Measurements from ENCODE around the gene LASP1. TPM values are rescaled to one million over a fixed set of nuclear protein-coding genes. Genes with fewer than 3 reads are reported as not detected.
A peak's percentile ranks its signal among the peaks of the same experiment; 100 is the strongest.

The LASP1 gene
- total RNA-seq, 2 donors from 2014 or later: 297 to 330 TPM

- peak overlapping the region; percentile 100 for H3K27ac ChIP-seq
- peak overlapping the region; percentile 89 for H3K4me3 ChIP-seq
- peak overlapping the region; percentile 96 to 99 for H3K9ac ChIP-seq (ENCODE audit: low read depth in 2 of 2, low read length in 2 of 2)
- peaks cover 21% of the 10 kb centered on the region for H3K4me1 ChIP-seq
- peak; percentile 92 for DNase-seq
- no peaks in the 10 kb centered on the region for H3K36me3 ChIP-seq
- TF ChIP-seq CTCF (IDR thresholded peaks at IDR 0.05): no peak
- intact Hi-C loops (cut with DNase I): loop anchor here (5.0 kb wide), 1 partner anchor 62 kb away; no protein-coding TSS in a partner anchor
- H3K27me3 ChIP-seq: no peaks in the 10 kb centered on the region
- H3K9me3 ChIP-seq: no peaks in the 10 kb centered on the region
Observed at GRCh38 chr17:38868817-38869525, 887 bp upstream of the LASP1 start.

GRCh38 chr17:38870259-38871165, 654 bp downstream of the LASP1 start:
- Histone ChIP-seq H3K4me3 (peak overlapping the region; percentile 89), H3K4me1 (peaks cover 32% of the 10 kb centered on the region), H3K27me3 (no peaks in the 10 kb centered on the region), H3K9me3 (no peaks in the 10 kb centered on the region), H3K9ac (ENCODE audit: low read depth in 2 of 2, low read length in 2 of 2) (peak overlapping the region; percentile 96 to 100), H3K27ac (peak overlapping the region; percentile 100), H3K36me3 (no peaks in the 10 kb centered on the region)
- intact Hi-C loops (cut with DNase I): loop anchor here (10.0 kb wide), 1 partner anchor 104 kb away; no protein-coding TSS in a partner anchor
- no peak for TF ChIP-seq CTCF (IDR thresholded peaks at IDR 0.05)
- peak; percentile 85 for DNase-seq

GRCh38 chr17:38871247-38872015, 1.6 kb downstream of the LASP1 start:
- Histone ChIP-seq H3K27me3 (no peaks in the 10 kb centered on the region), H3K27ac (peak overlapping the region; percentile 100), H3K9ac (ENCODE audit: low read depth in 2 of 2, low read length in 2 of 2) (peak overlapping the region; percentile 96 to 100), H3K9me3 (no peaks in the 10 kb centered on the region), H3K4me3 (peak overlapping the region; percentile 89), H3K36me3 (no peaks in the 10 kb centered on the region), H3K4me1 (peaks cover 35% of the 10 kb centered on the region)
- intact Hi-C loops (cut with DNase I): loop anchor here (10.0 kb wide), 1 partner anchor 103 kb away; no protein-coding TSS in a partner anchor
- peak; percentile 95 for DNase-seq
- no peak for TF ChIP-seq CTCF (IDR thresholded peaks at IDR 0.05)

DNA sequence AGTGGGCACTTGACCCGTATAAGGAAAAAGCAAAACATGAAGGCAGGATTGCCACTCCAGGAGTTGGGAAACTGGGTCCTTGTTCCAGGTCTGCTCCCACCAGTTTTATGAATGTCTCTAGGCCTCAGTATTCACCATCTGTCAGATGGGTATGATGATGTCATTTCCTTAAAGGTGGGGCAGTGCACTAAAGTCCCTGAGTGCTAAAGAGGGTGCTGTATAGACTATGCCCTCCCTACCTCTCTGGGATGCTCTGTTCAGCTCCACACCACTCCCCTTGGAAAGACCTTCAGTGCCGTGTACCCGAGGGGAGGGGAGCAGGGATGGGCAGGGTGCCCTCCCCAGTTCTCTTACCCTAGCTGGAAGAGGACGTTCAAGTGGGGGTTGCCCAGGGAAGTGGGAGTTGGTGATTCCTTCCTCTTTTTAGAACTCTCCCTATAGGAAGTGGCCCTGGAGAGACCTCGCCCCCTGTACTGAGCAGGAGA, 2.2 kb downstream of the LASP1 start:
- Histone ChIP-seq H3K36me3 (no peaks in the 10 kb centered on the region), H3K9ac (ENCODE audit: low read depth in 2 of 2, low read length in 2 of 2) (peak overlapping the region; percentile 28 to 100), H3K4me1 (peaks cover 40% of the 10 kb centered on the region), H3K27me3 (no peaks in the 10 kb centered on the region), H3K9me3 (no peaks in the 10 kb centered on the region), H3K4me3 (peak overlapping the region; percentile 89), H3K27ac (peak overlapping the region; percentile 100)
- intact Hi-C loops (cut with DNase I): loop anchor here (10.0 kb wide), 1 partner anchor 103 kb away; no protein-coding TSS in a partner anchor
- peak; percentile 40 for DNase-seq
- no peak for TF ChIP-seq CTCF (IDR thresholded peaks at IDR 0.05)

All from colonic mucosa (tissue), 4 donors.